Measurements from ENCODE around the gene POLE4.

Gene POLE4

DNA sequence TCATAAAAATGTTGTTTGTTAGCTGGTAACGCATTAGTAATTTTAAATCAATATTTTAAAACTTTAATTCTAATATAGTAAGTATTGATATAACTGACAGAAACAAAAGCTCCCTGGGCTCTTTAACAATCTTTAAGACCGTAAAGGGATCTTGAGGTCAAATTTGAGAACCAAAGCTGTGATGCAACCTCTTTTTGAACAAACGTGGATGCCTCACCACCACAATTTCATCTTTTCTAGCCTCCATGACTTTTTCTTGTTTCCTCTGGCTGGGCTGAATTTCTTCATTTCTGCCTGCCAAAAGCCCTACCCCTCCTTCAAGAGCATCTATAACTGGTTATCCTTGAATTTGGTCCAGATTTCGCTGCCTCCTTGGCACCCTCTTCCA is 563 bp upstream of the POLE4 start:
- Histone ChIP-seq H3K36me3 (ENCODE audit: control insufficient read depth in 2 of 2, insufficient read depth in 1 of 2, low read length in 2 of 2) (peaks cover 0 to 10% of the 10 kb centered on the region in 2 experiments; a peak in 1 of 3 replicates), H3K9me3 (ENCODE audit: control insufficient read depth, insufficient read depth, low read depth, low read length) (no peaks in the 10 kb centered on the region), H3K27ac (ENCODE audit: extremely low read depth, low read depth, low read length) (no peak overlapping the region; the same call in 1 of the 2 replicates), H3K4me3 (ENCODE audit: low read depth, low read length) (peak overlapping the region; percentile 87), H3K4me1 (ENCODE audit: control insufficient read depth, insufficient read depth, low read length) (no peaks in the 10 kb centered on the region)
- ChIA-PET POLR2A (no interaction called here), CTCF (no interaction called here)
- 0 out of 2 replicates have a peak, but pooled peaks have one; percentile 14 for TF ChIP-seq ZFP69B (tag by site-specific recombination; IDR thresholded peaks at IDR 0.05)
- TF ChIP-seq MZF1 (tag by site-specific recombination; IDR thresholded peaks at IDR 0.05; ENCODE audit: borderline replicate concordance): no peak

DNA sequence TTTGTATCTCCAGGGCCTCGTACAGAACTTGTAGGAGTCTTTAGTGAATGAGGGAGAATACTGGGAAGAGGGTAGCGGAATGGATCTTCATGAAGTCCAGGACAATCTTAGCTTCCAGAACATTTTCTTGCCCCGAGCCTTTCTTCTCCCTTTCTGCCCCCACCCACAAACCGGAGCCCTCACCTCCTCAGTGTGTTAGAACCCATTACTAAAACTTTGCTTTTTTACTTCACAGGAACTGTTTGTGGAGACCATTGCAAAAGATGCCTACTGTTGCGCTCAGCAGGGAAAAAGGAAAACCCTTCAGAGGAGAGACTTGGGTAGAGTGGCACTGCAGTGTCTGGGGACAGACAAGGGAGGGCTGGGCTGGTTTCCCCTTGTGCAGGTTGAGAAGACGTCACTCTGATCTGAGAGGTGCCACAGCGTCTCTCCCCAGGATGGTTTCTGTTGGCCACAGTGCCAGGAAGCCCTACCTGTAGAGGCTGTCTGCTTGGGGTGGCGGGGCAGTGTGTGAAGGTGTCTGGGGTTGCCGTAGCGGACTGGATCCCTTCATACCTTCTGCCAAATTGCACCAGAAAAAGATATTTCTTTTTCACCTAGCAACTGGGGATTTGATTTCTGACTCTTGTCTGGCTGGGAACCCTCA is 786 bp downstream of the POLE4 start:
- Histone ChIP-seq H3K4me3 (ENCODE audit: low read depth, low read length) (peak overlapping the region; percentile 87), H3K27ac (ENCODE audit: extremely low read depth, low read depth, low read length) (no peak overlapping the region), H3K9me3 (ENCODE audit: control insufficient read depth, insufficient read depth, low read depth, low read length) (no peaks in the 10 kb centered on the region), H3K4me1 (ENCODE audit: control insufficient read depth, insufficient read depth, low read length) (no peaks in the 10 kb centered on the region), H3K36me3 (ENCODE audit: control insufficient read depth in 2 of 2, insufficient read depth in 1 of 2, low read length in 2 of 2) (peaks cover 0 to 10% of the 10 kb centered on the region in 2 experiments; a peak in 1 of 3 replicates)
- ChIA-PET POLR2A (no interaction called here), CTCF (no interaction called here)
- TF ChIP-seq ZNF792 (tag by site-specific recombination; IDR thresholded peaks at IDR 0.05): no peak
- 0 out of 2 replicates have a peak, but pooled peaks have one; percentile 37 for TF ChIP-seq ZNF600 (tag by site-specific recombination; IDR thresholded peaks at IDR 0.05)

DNA sequence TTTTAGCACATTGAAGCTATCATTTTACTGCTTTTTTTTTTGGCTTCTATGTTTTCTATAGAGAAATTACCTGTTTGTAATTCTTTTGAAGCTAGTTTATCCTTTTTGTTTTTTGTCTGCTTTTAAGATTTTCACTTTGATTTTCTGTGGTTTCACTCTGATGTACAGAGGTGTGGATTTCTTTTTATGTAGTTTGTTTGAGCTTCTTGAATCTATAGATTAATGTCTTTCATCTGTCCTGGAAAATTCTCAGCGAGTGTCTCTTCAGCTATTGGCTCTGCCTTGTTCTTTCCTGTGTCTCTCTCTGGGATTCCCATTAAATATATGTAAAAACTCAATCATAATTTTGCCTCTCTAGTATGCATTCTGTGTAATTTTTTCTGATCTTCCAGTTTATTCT is 8.4 kb downstream of the POLE4 start:
- no peak overlapping the region for H3K4me3 ChIP-seq (ENCODE audit: low read depth, low read length)
- H3K27ac ChIP-seq (ENCODE audit: extremely low read depth, low read depth, low read length): no peak overlapping the region
- POLR2A ChIA-PET: no interaction called here
- peaks cover 0 to 8% of the 10 kb centered on the region in 2 experiments; a peak in 1 of 3 replicates for H3K36me3 ChIP-seq (ENCODE audit: control insufficient read depth in 2 of 2, insufficient read depth in 1 of 2, low read length in 2 of 2)
- H3K9me3 ChIP-seq (ENCODE audit: control insufficient read depth, insufficient read depth, low read depth, low read length): no peaks in the 10 kb centered on the region
- CTCF ChIA-PET: interaction anchor here (0.6 to 0.7 kb wide), 3 partner anchors 34 to 440 kb away, joined by 3 read pairs; no protein-coding TSS in a partner anchor
- H3K4me1 ChIP-seq (ENCODE audit: control insufficient read depth, insufficient read depth, low read length): no peaks in the 10 kb centered on the region
- no peak for TF ChIP-seq ZBTB26 (tag by site-specific recombination; optimal IDR thresholded peaks at IDR 0.05)
- TF ChIP-seq ZNF558 (tag by site-specific recombination; IDR thresholded peaks at IDR 0.05): peak; percentile 99

- no peak for TF ChIP-seq ZNF223 (tag by site-specific recombination; IDR thresholded peaks at IDR 0.05)
- CTCF ChIA-PET: interaction anchor here (0.7 kb wide), 1 partner anchor 9 kb away, joined by 3 read pairs; no protein-coding TSS in a partner anchor
- POLR2A ChIA-PET: no interaction called here
Measured at GRCh38 chr2:74975016-74975415, 16.6 kb downstream of the POLE4 start.

DNA sequence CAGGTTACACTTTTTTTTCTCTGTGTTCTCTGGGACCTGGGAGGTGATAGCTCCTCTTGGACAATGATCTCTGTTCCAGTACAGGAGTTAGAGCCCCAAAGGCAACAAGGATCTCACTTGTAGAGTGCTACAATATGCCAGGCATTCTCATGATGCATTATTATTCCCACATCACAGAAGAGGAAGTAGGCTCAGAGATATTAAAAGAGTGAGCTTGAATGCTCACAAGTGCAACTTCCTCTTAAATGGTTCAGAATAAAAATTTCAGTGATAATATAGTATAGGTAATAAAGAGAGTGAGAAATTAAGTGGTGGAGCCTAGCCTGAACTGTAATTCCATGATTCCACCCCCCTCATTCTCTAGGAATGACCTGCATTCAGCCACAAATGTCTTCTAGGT is 21.4 kb downstream of the POLE4 start:
- Histone ChIP-seq H3K27ac (ENCODE audit: extremely low read depth, low read depth, low read length) (no peak overlapping the region), H3K4me1 (ENCODE audit: control insufficient read depth, insufficient read depth, low read length) (no peaks in the 10 kb centered on the region), H3K4me3 (ENCODE audit: low read depth, low read length) (no peak overlapping the region), H3K9me3 (ENCODE audit: control insufficient read depth, insufficient read depth, low read depth, low read length) (no peaks in the 10 kb centered on the region), H3K36me3 (ENCODE audit: control insufficient read depth in 2 of 2, insufficient read depth in 1 of 2, low read length in 2 of 2) (no peaks in the 10 kb centered on the region)
- ChIA-PET CTCF (no interaction called here), POLR2A (no interaction called here)
- TF ChIP-seq ZNF473 (tag by site-specific recombination; IDR thresholded peaks at IDR 0.05) (no peak), ZFP41 (tag by site-specific recombination; IDR thresholded peaks at IDR 0.05; ENCODE audit: borderline replicate concordance) (no peak), ZBTB8A (tag by site-specific recombination; IDR thresholded peaks at IDR 0.05) (no peak), ZSCAN18 (tag by site-specific recombination; IDR thresholded peaks at IDR 0.05) (no peak), ZNF24 (tag by site-specific recombination; IDR thresholded peaks at IDR 0.05) (no peak), ZSCAN5A (tag by site-specific recombination; IDR thresholded peaks at IDR 0.05) (no peak), ZNF404 (tag by site-specific recombination; IDR thresholded peaks at IDR 0.05) (no peak), ZNF76 (tag by site-specific recombination; IDR thresholded peaks at IDR 0.05; ENCODE audit: borderline replicate concordance, low read depth) (no peak), ZNF202 (tag by site-specific recombination; IDR thresholded peaks at IDR 0.05; ENCODE audit: borderline replicate concordance) (no peak), ZNF747 (tag by site-specific recombination; IDR thresholded peaks at IDR 0.05) (no peak), ZNF830 (tag by site-specific recombination; IDR thresholded peaks at IDR 0.05; ENCODE audit: low read depth) (no peak), ZNF48 (tag by site-specific recombination; IDR thresholded peaks at IDR 0.05) (no peak), ZNF776 (tag by site-specific recombination; IDR thresholded peaks at IDR 0.05; ENCODE audit: borderline replicate concordance) (no peak), ZNF530 (tag by site-specific recombination; IDR thresholded peaks at IDR 0.05; ENCODE audit: low read depth) (no peak)

More at GRCh38 chr2:74975016-74975415, 16.6 kb downstream of the POLE4 start:
- no peaks in the 10 kb centered on the region for H3K9me3 ChIP-seq (ENCODE audit: control insufficient read depth, insufficient read depth, low read depth, low read length)
- no peak overlapping the region for H3K27ac ChIP-seq (ENCODE audit: extremely low read depth, low read depth, low read length)
- H3K36me3 ChIP-seq (ENCODE audit: control insufficient read depth in 2 of 2, insufficient read depth in 1 of 2, low read length in 2 of 2): no peaks in the 10 kb centered on the region
- no peaks in the 10 kb centered on the region for H3K4me1 ChIP-seq (ENCODE audit: control insufficient read depth, insufficient read depth, low read length)
- no peak overlapping the region for H3K4me3 ChIP-seq (ENCODE audit: low read depth, low read length)

Data from HEK293 (cell line).